Cardiac fibroblast (primary cell): Measurements from ENCODE around the gene IGF2BP2.
"Not testable (repeated sequence)": the region's sequence is repeated elsewhere in the genome, so short reads cannot be mapped to it uniquely, and the experiment has no call there.

Experiments
- DNase-seq, 2 donors: peaks; one replicate each; pipeline versions ENCODE4 v3.0.0 to v3.0.0-alpha.2; 2010; ENCODE audit warnings: low read depth in 2 of 2
- H3K4me3 ChIP-seq, 2 donors: replicated peaks in 1 of 2; 1 replicate in 1 of 2; 2 replicates in 1 of 2; pipeline ENCODE4 v1.5.1; 2011; ENCODE audit warnings: low read depth in 2 of 2, low read length in 2 of 2, mild to moderate bottlenecking in 2 of 2, moderate library complexity in 1 of 2
- CTCF ChIP-seq: IDR thresholded peaks from one replicate; pipeline ENCODE4 v1.5.1; 2011; ENCODE audit warnings: low read depth, mild to moderate bottlenecking, low read length, inconsistent platforms

The IGF2BP2 gene

GRCh38 chr3:185862920-185863319 is 38.1 kb upstream of the IGF2BP2 start:
- DNase-seq: no peak
- TF ChIP-seq CTCF: no peak
- no peak overlapping the region for H3K4me3 ChIP-seq

- DNase-seq: no peak
- H3K4me3 ChIP-seq: no peak overlapping the region
- TF ChIP-seq CTCF: no peak
Measured at GRCh38 chr3:185859294-185859972, 34.6 kb upstream of the IGF2BP2 start.

GRCh38 chr3:185858502-185859225 is 33.8 kb upstream of the IGF2BP2 start:
- no peak for DNase-seq
- no peak overlapping the region for H3K4me3 ChIP-seq
- no peak for TF ChIP-seq CTCF

GRCh38 chr3:185857208-185857607 is 32.4 kb upstream of the IGF2BP2 start:
- H3K4me3 ChIP-seq: no peak overlapping the region
- no peak for TF ChIP-seq CTCF
- DNase-seq: no peak

GRCh38 chr3:185856652-185857051 is 31.8 kb upstream of the IGF2BP2 start:
- TF ChIP-seq CTCF: no peak

GRCh38 chr3:185853771-185854170 is 28.9 kb upstream of the IGF2BP2 start:
- DNase-seq: peak; percentile 51 to 82
- not testable (repeated sequence) for H3K4me3 ChIP-seq

More at GRCh38 chr3:185856652-185857051, 31.8 kb upstream of the IGF2BP2 start:
- no peak overlapping the region for H3K4me3 ChIP-seq
- DNase-seq: no peak

- no peak overlapping the region for H3K4me3 ChIP-seq
- no peak for TF ChIP-seq CTCF
- DNase-seq: peak; percentile 59 to 95
Measured at GRCh38 chr3:185852635-185853034, 27.8 kb upstream of the IGF2BP2 start.
